ENCODE measurements around the gene CCDC150.

GRCh38 chr2:196618661-196619060, 20.9 kb upstream of the CCDC150 start:
- TF ChIP-seq CTCF (IDR thresholded peaks at IDR 0.05) = no peak
- no peak for TF ChIP-seq POLR2AphosphoS5 (IDR thresholded peaks at IDR 0.05)

Data from upper lobe of left lung (tissue), 4 donors.